HCT116 (cell line): ENCODE data around the gene TTLL5. TPM values are rescaled to one million over a fixed set of nuclear protein-coding genes. Genes with fewer than 3 reads are reported as not detected.

Experiments
- ATAC-seq: fragments of 200-7000 bp; cut with Tn5 transposase; 2 replicates; pipeline ENCODE4 v1.9.1; 2020; ENCODE audit warnings: mild to moderate bottlenecking, moderate library complexity
- BruUV-seq: library from RNA; stranded (reverse); fragments of 400-500 nt; replicated peaks from 2 replicates; lab custom pipeline; 2021; lab: Mats Ljungman, UMichigan
- CTCF ChIA-PET: fragments of 300-600 bp; sonication (Branson Sonifier 250); formaldehyde crosslinking; loops from one replicate; lab custom pipeline; 2021; ENCODE audit warnings: antibody characterized with exemption; lab: Charles Lee
- POLR2A ChIA-PET: fragments of 300-600, 350-600 bp; sonication (Branson Sonifier 250); formaldehyde crosslinking; loops from one replicate; lab custom pipeline; 2021; ENCODE audit warnings: antibody characterized with exemption; lab: Charles Lee
- RAD21 ChIA-PET, 2 experiments: fragments of 300-600 bp; sonication (Branson Sonifier 250); formaldehyde crosslinking; loops; one replicate each; lab custom pipeline; 2023; ENCODE audit warnings: low total read pairs in 2 of 2; ENCODE audit not compliant: uncharacterized antibody in 2 of 2, unreplicated experiment in 2 of 2, low non-redundant PET in 1 of 2; lab: Charles Lee
- DNase-seq: peaks from one replicate; pipeline ENCODE4 v3.0.0-alpha.2; 2010; ENCODE audit warnings: low read depth, low spot score
- H2AFZ ChIP-seq: fragments of 200-600 bp; shearing (Covaris generic), sonication (generic); 2 replicates; pipeline ENCODE4 v1.6.1; 2017; ENCODE audit warnings: low read depth, mixed run types, mixed read lengths, antibody characterized with exemption, low read length; ENCODE audit not compliant: poor library complexity, severe bottlenecking
- H3K27ac ChIP-seq: 2 replicates; pipeline ENCODE4 v1.5.1; 2012; ENCODE audit warnings: low read depth, low read length
- H3K27me3 ChIP-seq: fragments of 200-600 bp; sonication (generic); 2 replicates; pipeline ENCODE4 v1.6.1; 2016; ENCODE audit warnings: mixed run types, low read length, mixed read lengths; ENCODE audit not compliant: insufficient read depth
- H3K36me3 ChIP-seq, 2 experiments: fragments of 200-500 bp in 1 of 2; fragments of 200-600 bp in 1 of 2; sonication (Bioruptor generic) in 1 of 2; sonication (generic) in 1 of 2; 2 replicates each; pipeline versions ENCODE4 v1.5.1 to v1.6.1; 2014 to 2016; ENCODE audit warnings: low read length in 2 of 2, inconsistent platforms in 1 of 2, mixed read lengths in 1 of 2, mixed run types in 1 of 2; ENCODE audit not compliant: insufficient read depth in 2 of 2, control insufficient read depth in 1 of 2
- H3K4me1 ChIP-seq, 2 experiments: fragments of 200-600 bp in 1 of 2; sonication (generic) in 1 of 2; 2 replicates each; pipeline versions ENCODE4 v1.5.1 to v1.6.1; 2012 to 2017; ENCODE audit warnings: low read length in 2 of 2, inconsistent platforms in 1 of 2, mild to moderate bottlenecking in 1 of 2, mixed read lengths in 1 of 2, mixed run types in 1 of 2, moderate library complexity in 1 of 2; ENCODE audit not compliant: insufficient read depth in 2 of 2, control insufficient read depth in 1 of 2
- H3K4me2 ChIP-seq: fragments of 200-600 bp; sonication (generic); 2 replicates; pipeline ENCODE4 v1.6.1; 2017; ENCODE audit warnings: mixed run types, low read length, mixed read lengths
- H3K4me3 ChIP-seq, 2 experiments: fragments of 200-600 bp in 1 of 2; sonication (generic) in 1 of 2; replicated peaks in 1 of 2; 2 replicates each; pipeline ENCODE4 v1.5.1; 2011 to 2016; ENCODE audit warnings: low read length in 2 of 2, control low read depth in 1 of 2, low read depth in 1 of 2, mild to moderate bottlenecking in 1 of 2, mixed read lengths in 1 of 2, mixed run types in 1 of 2
- H3K79me2 ChIP-seq: fragments of 200-600 bp; sonication (generic); 2 replicates; pipeline ENCODE4 v1.6.1; 2017; ENCODE audit warnings: mild to moderate bottlenecking, mixed run types, low read length, moderate library complexity, mixed read lengths; ENCODE audit not compliant: insufficient read depth
- H3K9ac ChIP-seq: fragments of 200-600 bp; sonication (generic); 2 replicates; pipeline ENCODE4 v1.6.1; 2016; ENCODE audit warnings: low read length, mixed read lengths
- H3K9me2 ChIP-seq: fragments of 200-600 bp; sonication (generic), shearing (Covaris generic); 2 replicates; pipeline ENCODE4 v1.6.1; 2017; ENCODE audit warnings: mixed run types, mild to moderate bottlenecking, moderate library complexity; ENCODE audit not compliant: insufficient read depth
- H3K9me3 ChIP-seq, 2 experiments: fragments of 200-500 bp in 1 of 2; fragments of 200-600 bp in 1 of 2; sonication (Bioruptor generic) in 1 of 2; sonication (generic) in 1 of 2; 2 replicates each; pipeline ENCODE4 v1.6.1; 2014 to 2017; ENCODE audit warnings: low read length in 2 of 2, mixed read lengths in 2 of 2, inconsistent platforms in 1 of 2, low read depth in 1 of 2, mild to moderate bottlenecking in 1 of 2, mixed run types in 1 of 2, moderate library complexity in 1 of 2; ENCODE audit not compliant: control insufficient read depth in 1 of 2, insufficient read depth in 1 of 2
- H4K20me1 ChIP-seq: fragments of 200-600 bp; sonication (generic), shearing (Covaris generic); 2 replicates; pipeline ENCODE4 v1.6.1; 2017; ENCODE audit warnings: mixed run types, mild to moderate bottlenecking, moderate library complexity; ENCODE audit not compliant: insufficient read depth
- CEBPB ChIP-seq: IDR thresholded peaks from 2 replicates; pipeline ENCODE4 v1.6.1; 2012; ENCODE audit warnings: low read depth
- CTCF ChIP-seq, 3 experiments: fragments of 200-600 bp in 1 of 3; sonication (generic) in 1 of 3; IDR thresholded peaks in 2 of 3; conservative IDR thresholded peaks in 1 of 3; 2 replicates each; pipeline ENCODE4 v1.5.1; 2012 to 2017; ENCODE audit warnings: low read depth in 2 of 3, low read length in 2 of 3, antibody characterized with exemption in 1 of 3, borderline replicate concordance in 1 of 3, control low read depth in 1 of 3, mild to moderate bottlenecking in 1 of 3, mixed read lengths in 1 of 3, mixed run types in 1 of 3, moderate library complexity in 1 of 3; ENCODE audit not compliant: insufficient read depth in 1 of 3
- EGR1 ChIP-seq: IDR thresholded peaks from 2 replicates; pipeline ENCODE4 v1.6.1; 2012; ENCODE audit warnings: low read depth
- JUND ChIP-seq: IDR thresholded peaks from 2 replicates; pipeline ENCODE4 v1.6.1; 2012
- POLR2AphosphoS5 ChIP-seq: IDR thresholded peaks from 2 replicates; pipeline ENCODE4 v1.6.1; 2011; ENCODE audit warnings: mild to moderate bottlenecking, low read depth, low read length, moderate library complexity
- TCF7L2 ChIP-seq: IDR thresholded peaks from 2 replicates; pipeline ENCODE4 v1.7.0; 2011; ENCODE audit warnings: borderline replicate concordance, inconsistent platforms; ENCODE audit not compliant: insufficient read depth, insufficient read length; ENCODE audit errors: extremely low read depth
- YY1 ChIP-seq: IDR thresholded peaks from 2 replicates; pipeline ENCODE4 v1.6.1; 2011; ENCODE audit warnings: low read length, low read depth, moderate library complexity, mild to moderate bottlenecking; ENCODE audit not compliant: insufficient replicate concordance; ENCODE audit errors: extremely low read depth
- intact Hi-C: fragments of 100-400 bp; cut with micrococcal nuclease; formaldehyde crosslinking; loops from 2 replicates; pipeline ENCODE4 v1.10.0; 2022
- total RNA-seq: library from RNA; stranded (reverse); gene quantifications from one replicate; pipeline ENCODE4 v1.2.1, GENCODE V29; 2021; ENCODE audit not compliant: unreplicated experiment
- TF ChIP-seq, protein P1 (sequence below): IDR thresholded peaks from 2 replicates; pipeline ENCODE4 v1.6.1; 2012
- TF ChIP-seq, protein P2 (sequence below): IDR thresholded peaks from 2 replicates; pipeline ENCODE4 v1.6.1; 2012; ENCODE audit warnings: low read depth

TTLL5 gene
- total RNA-seq, 1 experiment from 2014 or later: 26.2 TPM

- Histone ChIP-seq H3K4me2 (no peak overlapping the region), H4K20me1 (no peaks in the 10 kb centered on the region), H3K27ac (no peak overlapping the region), H3K9me3 (no peaks in the 10 kb centered on the region), H3K4me1 (no peaks in the 10 kb centered on the region), H3K9ac (no peak overlapping the region), H3K9me2 (no peaks in the 10 kb centered on the region), H2AFZ (no peak overlapping the region), H3K79me2 (no peaks in the 10 kb centered on the region), H3K36me3 (peaks cover 0 to 12% of the 10 kb centered on the region in 2 experiments; a peak in 1 of 4 replicates), H3K4me3 (no peak overlapping the region), H3K27me3 (no peaks in the 10 kb centered on the region)
- BruUV-seq: no TSS peak
- TF ChIP-seq CTCF (IDR thresholded peaks at IDR 0.05 in 2 of 3, conservative IDR thresholded peaks at IDR 0.05 in 1 of 3; ENCODE audit: borderline replicate concordance in 1 of 3, insufficient read depth in 1 of 3, low read depth in 2 of 3, low read length in 2 of 3) (no peak), TCF7L2 (no peak), EGR1 (no peak), JUND (no peak), YY1 (no peak), CEBPB (no peak), POLR2AphosphoS5 (no peak)
- TF ChIP-seq, protein P1, sequence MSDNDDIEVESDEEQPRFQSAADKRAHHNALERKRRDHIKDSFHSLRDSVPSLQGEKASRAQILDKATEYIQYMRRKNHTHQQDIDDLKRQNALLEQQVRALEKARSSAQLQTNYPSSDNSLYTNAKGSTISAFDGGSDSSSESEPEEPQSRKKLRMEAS: no peak
- TF ChIP-seq, protein P2, sequence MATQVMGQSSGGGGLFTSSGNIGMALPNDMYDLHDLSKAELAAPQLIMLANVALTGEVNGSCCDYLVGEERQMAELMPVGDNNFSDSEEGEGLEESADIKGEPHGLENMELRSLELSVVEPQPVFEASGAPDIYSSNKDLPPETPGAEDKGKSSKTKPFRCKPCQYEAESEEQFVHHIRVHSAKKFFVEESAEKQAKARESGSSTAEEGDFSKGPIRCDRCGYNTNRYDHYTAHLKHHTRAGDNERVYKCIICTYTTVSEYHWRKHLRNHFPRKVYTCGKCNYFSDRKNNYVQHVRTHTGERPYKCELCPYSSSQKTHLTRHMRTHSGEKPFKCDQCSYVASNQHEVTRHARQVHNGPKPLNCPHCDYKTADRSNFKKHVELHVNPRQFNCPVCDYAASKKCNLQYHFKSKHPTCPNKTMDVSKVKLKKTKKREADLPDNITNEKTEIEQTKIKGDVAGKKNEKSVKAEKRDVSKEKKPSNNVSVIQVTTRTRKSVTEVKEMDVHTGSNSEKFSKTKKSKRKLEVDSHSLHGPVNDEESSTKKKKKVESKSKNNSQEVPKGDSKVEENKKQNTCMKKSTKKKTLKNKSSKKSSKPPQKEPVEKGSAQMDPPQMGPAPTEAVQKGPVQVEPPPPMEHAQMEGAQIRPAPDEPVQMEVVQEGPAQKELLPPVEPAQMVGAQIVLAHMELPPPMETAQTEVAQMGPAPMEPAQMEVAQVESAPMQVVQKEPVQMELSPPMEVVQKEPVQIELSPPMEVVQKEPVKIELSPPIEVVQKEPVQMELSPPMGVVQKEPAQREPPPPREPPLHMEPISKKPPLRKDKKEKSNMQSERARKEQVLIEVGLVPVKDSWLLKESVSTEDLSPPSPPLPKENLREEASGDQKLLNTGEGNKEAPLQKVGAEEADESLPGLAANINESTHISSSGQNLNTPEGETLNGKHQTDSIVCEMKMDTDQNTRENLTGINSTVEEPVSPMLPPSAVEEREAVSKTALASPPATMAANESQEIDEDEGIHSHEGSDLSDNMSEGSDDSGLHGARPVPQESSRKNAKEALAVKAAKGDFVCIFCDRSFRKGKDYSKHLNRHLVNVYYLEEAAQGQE: no peak
- RAD21 ChIA-PET: no interaction called here
- no peak for DNase-seq
- no peak for ATAC-seq
- intact Hi-C loops: no loop called here
- POLR2A ChIA-PET: no interaction called here
- CTCF ChIA-PET: no interaction called here
Measured at GRCh38 chr14:75725481-75725880, 64.4 kb downstream of the TTLL5 start.
